CD14-positive monocyte (primary cell): Measurements from ENCODE around the gene NACAD. TPM values are rescaled to one million over a fixed set of nuclear protein-coding genes. Genes with fewer than 3 reads are reported as not detected.

Source experiments
- DNase-seq, 3 donors: peaks; one replicate each; pipeline ENCODE4 v3.0.0-alpha.2; 2011 to 2022
- H2AFZ ChIP-seq: 2 replicates; pipeline ENCODE4 v1.6.0; 2012; ENCODE audit warnings: mild to moderate bottlenecking, low read depth, low read length, inconsistent platforms; ENCODE audit not compliant: insufficient read depth, poor library complexity, severe bottlenecking
- H3K27ac ChIP-seq, 2 donors: 1 replicate in 1 of 2; 2 replicates in 1 of 2; pipeline ENCODE4 v1.5.1; 2012 to 2013; ENCODE audit warnings: low read length in 2 of 2, control low read depth in 1 of 2, inconsistent platforms in 1 of 2, low read depth in 1 of 2, mild to moderate bottlenecking in 1 of 2
- H3K27me3 ChIP-seq, 2 donors: one replicate each; pipeline versions ENCODE4 v1.6.0 to v1.6.1; 2011 to 2013; ENCODE audit warnings: low read length in 2 of 2; ENCODE audit not compliant: control insufficient read depth in 2 of 2, insufficient read depth in 2 of 2
- H3K36me3 ChIP-seq, 2 donors: replicated peaks in 1 of 2; 1 replicate in 1 of 2; 2 replicates in 1 of 2; pipeline versions ENCODE4 v1.5.1 to v1.6.1; 2012 to 2013; ENCODE audit warnings: low read length in 2 of 2, control low read depth in 1 of 2, inconsistent platforms in 1 of 2, mild to moderate bottlenecking in 1 of 2; ENCODE audit not compliant: insufficient read depth in 2 of 2, control insufficient read depth in 1 of 2
- H3K4me1 ChIP-seq, 2 donors: 1 replicate in 1 of 2; 2 replicates in 1 of 2; pipeline versions ENCODE4 v1.5.1 to v1.6.1; 2012 to 2013; ENCODE audit warnings: low read length in 2 of 2, control low read depth in 1 of 2, inconsistent platforms in 1 of 2, mild to moderate bottlenecking in 1 of 2, moderate library complexity in 1 of 2; ENCODE audit not compliant: insufficient read depth in 2 of 2, control insufficient read depth in 1 of 2
- H3K4me2 ChIP-seq: replicated peaks from 2 replicates; pipeline ENCODE3; 2012; ENCODE audit warnings: low read length, moderate library complexity, mild to moderate bottlenecking; ENCODE audit not compliant: poor library complexity, severe bottlenecking; ENCODE audit errors: extremely low read depth
- H3K4me3 ChIP-seq, 3 experiments: fragments of 200-600 bp in 1 of 3; sonication (generic) in 1 of 3; replicated peaks in 1 of 3; 1 replicate in 2 of 3; 2 replicates in 1 of 3; pipeline ENCODE4 v1.5.1; 2011 to 2013; ENCODE audit warnings: low read length in 3 of 3, mild to moderate bottlenecking in 3 of 3, control low read depth in 2 of 3, low read depth in 2 of 3, inconsistent platforms in 1 of 3, moderate library complexity in 1 of 3
- H3K79me2 ChIP-seq: 2 replicates; pipeline ENCODE4 v1.6.0; 2012; ENCODE audit warnings: mild to moderate bottlenecking, control low read depth, inconsistent platforms, low read length, moderate library complexity; ENCODE audit not compliant: insufficient read depth
- H3K9ac ChIP-seq: 2 replicates; pipeline ENCODE4 v1.6.0; 2017; ENCODE audit warnings: low read length, mild to moderate bottlenecking; ENCODE audit not compliant: insufficient read depth, poor library complexity, severe bottlenecking
- H3K9me3 ChIP-seq, 2 donors: replicated peaks in 1 of 2; 1 replicate in 1 of 2; 2 replicates in 1 of 2; pipeline versions ENCODE4 v1.5.1 to v1.6.1; 2012 to 2013; ENCODE audit warnings: low read length in 2 of 2, control low read depth in 1 of 2; ENCODE audit not compliant: control insufficient read depth in 1 of 2, insufficient read depth in 1 of 2
- H4K20me1 ChIP-seq: 2 replicates; pipeline ENCODE4 v1.6.0; 2012; ENCODE audit warnings: mild to moderate bottlenecking, low read length, control low read depth, moderate library complexity; ENCODE audit not compliant: insufficient read depth
- H3K27ac Mint-ChIP-seq, 7 donors: one replicate each; pipeline ENCODE4 v1.8.0; 2020; ENCODE audit warnings: mild to moderate bottlenecking in 7 of 7, mixed read lengths in 7 of 7, moderate library complexity in 6 of 7, inconsistent platforms in 2 of 7
- H3K27me3 Mint-ChIP-seq, 3 donors: one replicate each; pipeline ENCODE4 v1.8.0; 2021 to 2022; ENCODE audit warnings: low read depth in 3 of 3, mild to moderate bottlenecking in 3 of 3, mixed read lengths in 3 of 3, moderate library complexity in 3 of 3, inconsistent platforms in 1 of 3
- H3K36me3 Mint-ChIP-seq, 2 donors: one replicate each; pipeline ENCODE4 v1.8.0; 2020; ENCODE audit warnings: mixed read lengths in 2 of 2, inconsistent platforms in 1 of 2, mild to moderate bottlenecking in 1 of 2
- H3K4me1 Mint-ChIP-seq: one replicate; pipeline ENCODE4 v1.8.0; 2020; ENCODE audit warnings: mild to moderate bottlenecking, mixed read lengths
- H3K4me3 Mint-ChIP-seq, 2 donors: one replicate each; pipeline ENCODE4 v1.8.0; 2020; ENCODE audit warnings: mild to moderate bottlenecking in 2 of 2, mixed read lengths in 2 of 2, moderate library complexity in 1 of 2
- H3K9me3 Mint-ChIP-seq, 7 donors: one replicate each; pipeline ENCODE4 v1.8.0; 2020 to 2022; ENCODE audit warnings: mixed read lengths in 7 of 7, mild to moderate bottlenecking in 6 of 7, moderate library complexity in 6 of 7, inconsistent platforms in 2 of 7
- CTCF ChIP-seq: fragments of 200-600 bp; IDR thresholded peaks from one replicate; pipeline ENCODE4 v1.8.0; 2022; ENCODE audit warnings: antibody characterized with exemption, mild to moderate bottlenecking
- WGBS: methylation state at CpG from one replicate; pipeline ENCODE4 v1.1.5; 2013; ENCODE audit warnings: missing lambda C conversion rate; ENCODE audit not compliant: insufficient coverage; 5-methylcytosine and 5-hydroxymethylcytosine counted together
- intact Hi-C, 2 donors: fragments of 100-400 bp; cut with micrococcal nuclease; formaldehyde crosslinking; loops; one replicate each; pipeline versions ENCODE4 v1.15.0 to v1.15.1; 2023
- polyA plus RNA-seq, 3 donors: library from polyadenylated mRNA; depleted of rRNA in 1 of 3; unstranded in 2 of 3; stranded (reverse) in 1 of 3; fragments of 300-500 nt in 2 of 3; fragments of >200 nt in 1 of 3; fragmentation: Illumina TruSeq in 2 of 3; gene quantifications; 1 replicate in 2 of 3; 2 replicates in 1 of 3; pipeline ENCODE4 v1.2.3, GENCODE V29; 2012 to 2021
- small RNA-seq: library from RNA; depleted of rRNA; stranded (forward); fragments of <200 nt; gene quantifications from one replicate; pipeline ENCODE3, GENCODE V24; 2012; ENCODE audit warnings: low read depth; ENCODE audit not compliant: insufficient read length

Gene NACAD
- polyA plus RNA-seq, 3 donors, result 0.04 TPM; not detected in 2

- H3K27ac ChIP-seq, result peak overlapping the region in 1 of 2 donors; percentile 2
- Mint-ChIP-seq H3K27ac (peak overlapping the region in 4 of 7 donors; percentile 28 to 74 (median 53)), H3K36me3 (peaks cover 20 to 57% of the 10 kb centered on the region in 2 donors), H3K4me1 (peaks cover 75% of the 10 kb centered on the region), H3K27me3 (peaks cover 0 to 5% (median 2%) of the 10 kb centered on the region in 3 donors), H3K4me3 (peak overlapping the region in 1 of 2 donors; percentile 43), H3K9me3 (no peaks in the 10 kb centered on the region)
- 87% methylated on average over 4 of the region's 4 CpGs for WGBS
- H4K20me1 ChIP-seq, result peaks cover 93% of the 10 kb centered on the region
- H3K79me2 ChIP-seq, result peaks cover 100% of the 10 kb centered on the region
- H3K4me2 ChIP-seq, result no peak overlapping the region
- H3K9ac ChIP-seq, result no peak overlapping the region
- H3K9me3 ChIP-seq, result no peaks in the 10 kb centered on the region
- no peak for TF ChIP-seq CTCF
- no peak overlapping the region for H2AFZ ChIP-seq
- H3K27me3 ChIP-seq, result no peaks in the 10 kb centered on the region
- H3K36me3 ChIP-seq, result peaks cover 0 to 23% of the 10 kb centered on the region in 2 donors
- no peak overlapping the region for H3K4me3 ChIP-seq
- no peak for DNase-seq
- intact Hi-C loops, result no loop called here
- H3K4me1 ChIP-seq, result peaks cover 38 to 59% of the 10 kb centered on the region in 2 donors
Measured at GRCh38 chr7:45032421-45032820, 56.3 kb downstream of the NACAD start.

- H3K4me3 Mint-ChIP-seq, result no peak overlapping the region
- WGBS, result 80% methylated on average over 1 of the region's 4 CpGs
- intact Hi-C loops, result no loop called here
- H3K79me2 ChIP-seq, result peaks cover 100% of the 10 kb centered on the region
- no peak overlapping the region for H3K27ac ChIP-seq
- no peaks in the 10 kb centered on the region for H3K9me3 Mint-ChIP-seq
- H3K4me1 Mint-ChIP-seq, result peaks cover 77% of the 10 kb centered on the region
- H3K36me3 ChIP-seq, result peaks cover 0 to 23% of the 10 kb centered on the region in 2 donors
- no peak overlapping the region for H3K4me3 ChIP-seq
- peaks cover 18 to 52% of the 10 kb centered on the region in 2 donors for H3K36me3 Mint-ChIP-seq
- no peak overlapping the region for H2AFZ ChIP-seq
- DNase-seq, result no peak
- no peak overlapping the region for H3K4me2 ChIP-seq
- TF ChIP-seq CTCF, result no peak
- peak overlapping the region in 6 of 7 donors; percentile 12 to 79 (median 55) for H3K27ac Mint-ChIP-seq
- H3K9me3 ChIP-seq, result no peaks in the 10 kb centered on the region
- H3K27me3 ChIP-seq, result no peaks in the 10 kb centered on the region
- H3K27me3 Mint-ChIP-seq, result peaks cover 0 to 5% (median 2%) of the 10 kb centered on the region in 3 donors
- H4K20me1 ChIP-seq, result peaks cover 87% of the 10 kb centered on the region
- H3K9ac ChIP-seq, result no peak overlapping the region
- H3K4me1 ChIP-seq, result peaks cover 42 to 62% of the 10 kb centered on the region in 2 donors
Measured at GRCh38 chr7:45031829-45032228, 56.9 kb downstream of the NACAD start.

Small RNA genes lying within 50 kb of the gene (small RNA-seq; reads per million reads assigned to genes)
- gene SNORA5A, result 119 reads per million, percentile 96 among the genes with 10 or more reads in this experiment
- not detected for gene SNORA5B
- 31.7 reads per million, percentile 91 among the genes with 10 or more reads in this experiment for gene SNORA5C

Other genes starting within 250 kb of the NACAD start
- gene H2AZ2, start 240.9 kb downstream of the NACAD start, polyA plus RNA-seq, result 100 to 1,000 TPM; 128 to 186 (median 181) TPM
- 10 to 100 TPM in 1 of 3 donors, 1 to 10 TPM in 2; 3.0 to 13.0 (median 3.0) TPM for gene PURB, start 203.4 kb downstream of the NACAD start, polyA plus RNA-seq
- 100 to 1,000 TPM; 119 to 314 (median 135) TPM for gene MYO1G, start 110.0 kb downstream of the NACAD start, polyA plus RNA-seq
- gene CCM2, start 88.8 kb downstream of the NACAD start, polyA plus RNA-seq, result 100 to 1,000 TPM in 1 of 3 donors, 10 to 100 TPM in 2; 38.5 to 102 (median 51.4) TPM
- 10 to 100 TPM; 32.7 to 42.2 (median 38.4) TPM for gene TBRG4, start 22.7 kb upstream of the NACAD start, polyA plus RNA-seq
- not detected for gene RAMP3, start 68.8 kb upstream of the NACAD start, polyA plus RNA-seq